Hepatocyte (in vitro differentiated cells): Measurements from ENCODE around the gene TREML1.

Experiments
- EZH2 ChIP-seq: fragments of 200-600 bp; sonication (generic); IDR thresholded peaks from 2 replicates; pipeline ENCODE4 v1.6.1; 2016; ENCODE audit warnings: antibody characterized with exemption, mild to moderate bottlenecking, borderline replicate concordance
- EZH2phosphoT487 ChIP-seq: fragments of 200-600 bp; sonication (generic); IDR thresholded peaks from one replicate; pipeline ENCODE4 v1.6.1; 2018; ENCODE audit warnings: antibody characterized with exemption, mild to moderate bottlenecking, low read depth, moderate library complexity; ENCODE audit not compliant: unreplicated experiment, severe bottlenecking
- TF ChIP-seq, protein P1 (sequence below): fragments of 200-600 bp; sonication (generic); IDR thresholded peaks from 2 replicates; pipeline ENCODE4 v1.5.1; 2016; ENCODE audit warnings: antibody characterized with exemption, mild to moderate bottlenecking; ENCODE audit not compliant: poor library complexity

GRCh38 chr6:41161380-41161779, 7.2 kb upstream of the TREML1 start:
- no peak for TF ChIP-seq EZH2
- TF ChIP-seq EZH2phosphoT487 = no peak
- TF ChIP-seq, protein P1, sequence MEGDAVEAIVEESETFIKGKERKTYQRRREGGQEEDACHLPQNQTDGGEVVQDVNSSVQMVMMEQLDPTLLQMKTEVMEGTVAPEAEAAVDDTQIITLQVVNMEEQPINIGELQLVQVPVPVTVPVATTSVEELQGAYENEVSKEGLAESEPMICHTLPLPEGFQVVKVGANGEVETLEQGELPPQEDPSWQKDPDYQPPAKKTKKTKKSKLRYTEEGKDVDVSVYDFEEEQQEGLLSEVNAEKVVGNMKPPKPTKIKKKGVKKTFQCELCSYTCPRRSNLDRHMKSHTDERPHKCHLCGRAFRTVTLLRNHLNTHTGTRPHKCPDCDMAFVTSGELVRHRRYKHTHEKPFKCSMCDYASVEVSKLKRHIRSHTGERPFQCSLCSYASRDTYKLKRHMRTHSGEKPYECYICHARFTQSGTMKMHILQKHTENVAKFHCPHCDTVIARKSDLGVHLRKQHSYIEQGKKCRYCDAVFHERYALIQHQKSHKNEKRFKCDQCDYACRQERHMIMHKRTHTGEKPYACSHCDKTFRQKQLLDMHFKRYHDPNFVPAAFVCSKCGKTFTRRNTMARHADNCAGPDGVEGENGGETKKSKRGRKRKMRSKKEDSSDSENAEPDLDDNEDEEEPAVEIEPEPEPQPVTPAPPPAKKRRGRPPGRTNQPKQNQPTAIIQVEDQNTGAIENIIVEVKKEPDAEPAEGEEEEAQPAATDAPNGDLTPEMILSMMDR = no peak
